HL-60 (cell line): ENCODE measurements around the gene CBY1.

Source experiments
- SPI1 ChIP-seq: IDR thresholded peaks from 2 replicates; pipeline ENCODE4 v1.6.1; 2012; ENCODE audit warnings: low read depth, mild to moderate bottlenecking, borderline replicate concordance
- TF ChIP-seq, protein P1 (sequence below): IDR thresholded peaks from one replicate; pipeline ENCODE4 v1.5.1; 2011; ENCODE audit warnings: low read length, control low read depth, inconsistent platforms; ENCODE audit not compliant: insufficient read depth

DNA sequence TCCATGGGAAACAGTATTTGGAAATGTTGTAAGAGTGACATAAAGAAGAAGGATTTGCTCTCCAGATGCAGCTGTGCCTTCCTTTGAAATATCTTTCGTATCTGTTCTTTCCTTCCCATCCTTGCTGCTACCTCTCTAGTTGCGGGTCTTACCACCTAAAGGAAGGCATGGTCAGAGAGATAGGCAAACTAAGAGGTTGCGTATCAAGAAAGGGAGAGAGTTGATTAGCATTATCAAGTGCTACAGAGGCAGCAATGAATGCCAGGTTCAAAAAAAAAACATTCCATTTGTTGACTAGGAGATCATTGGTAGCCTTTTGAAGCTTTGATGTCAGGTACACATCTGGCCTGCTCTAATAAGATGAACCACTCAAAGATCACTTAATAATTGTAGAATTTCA lies 53.9 kb downstream of the CBY1 start:
- TF ChIP-seq, protein P1, sequence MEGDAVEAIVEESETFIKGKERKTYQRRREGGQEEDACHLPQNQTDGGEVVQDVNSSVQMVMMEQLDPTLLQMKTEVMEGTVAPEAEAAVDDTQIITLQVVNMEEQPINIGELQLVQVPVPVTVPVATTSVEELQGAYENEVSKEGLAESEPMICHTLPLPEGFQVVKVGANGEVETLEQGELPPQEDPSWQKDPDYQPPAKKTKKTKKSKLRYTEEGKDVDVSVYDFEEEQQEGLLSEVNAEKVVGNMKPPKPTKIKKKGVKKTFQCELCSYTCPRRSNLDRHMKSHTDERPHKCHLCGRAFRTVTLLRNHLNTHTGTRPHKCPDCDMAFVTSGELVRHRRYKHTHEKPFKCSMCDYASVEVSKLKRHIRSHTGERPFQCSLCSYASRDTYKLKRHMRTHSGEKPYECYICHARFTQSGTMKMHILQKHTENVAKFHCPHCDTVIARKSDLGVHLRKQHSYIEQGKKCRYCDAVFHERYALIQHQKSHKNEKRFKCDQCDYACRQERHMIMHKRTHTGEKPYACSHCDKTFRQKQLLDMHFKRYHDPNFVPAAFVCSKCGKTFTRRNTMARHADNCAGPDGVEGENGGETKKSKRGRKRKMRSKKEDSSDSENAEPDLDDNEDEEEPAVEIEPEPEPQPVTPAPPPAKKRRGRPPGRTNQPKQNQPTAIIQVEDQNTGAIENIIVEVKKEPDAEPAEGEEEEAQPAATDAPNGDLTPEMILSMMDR: no peak
- no peak for TF ChIP-seq SPI1
